WTC11 (cell line): Measurements from ENCODE around the gene CD163L1. TPM values are rescaled to one million over a fixed set of nuclear protein-coding genes. Genes with fewer than 3 reads are reported as not detected.

ENCODE experiments used
- ATAC-seq: fragments of 200-7000 bp; cut with Tn5 transposase; 2 replicates; pipeline ENCODE4 v1.10.0; 2021; ENCODE audit warnings: mild to moderate bottlenecking, moderate library complexity
- CTCF ChIA-PET: fragments of 300-600 bp; sonication (Branson Sonifier 250); formaldehyde crosslinking; loops from one replicate; lab custom pipeline; 2021; ENCODE audit warnings: antibody characterized with exemption; lab: Charles Lee
- POLR2A ChIA-PET: fragments of 350-600 bp; sonication (Branson Sonifier 250); formaldehyde crosslinking; loops from one replicate; lab custom pipeline; 2021; ENCODE audit warnings: antibody characterized with exemption; lab: Charles Lee
- DNase-seq: peaks from one replicate; pipeline ENCODE4 v3.0.0; 2021; ENCODE audit warnings: low spot score
- H3K27ac Mint-ChIP-seq: 2 replicates; pipeline ENCODE4 v1.8.0; 2021; ENCODE audit warnings: mixed read lengths
- H3K27me3 Mint-ChIP-seq: 2 replicates; pipeline ENCODE4 v1.8.0; 2021; ENCODE audit warnings: low read depth, mild to moderate bottlenecking, moderate library complexity, mixed read lengths
- H3K36me3 Mint-ChIP-seq: 2 replicates; pipeline ENCODE4 v1.8.0; 2021; ENCODE audit warnings: mixed read lengths
- H3K4me1 Mint-ChIP-seq: 2 replicates; pipeline ENCODE4 v1.8.0; 2022; ENCODE audit warnings: mixed read lengths
- H3K4me3 Mint-ChIP-seq: 2 replicates; pipeline ENCODE4 v1.8.0; 2021; ENCODE audit warnings: mild to moderate bottlenecking, moderate library complexity, mixed read lengths
- H3K9me3 Mint-ChIP-seq: 2 replicates; pipeline ENCODE4 v1.8.0; 2021; ENCODE audit warnings: mixed read lengths
- NR1H2 ChIP-seq: sonication (generic); formaldehyde crosslinking; IDR thresholded peaks from 2 replicates; pipeline ENCODE4 v1.9.0; 2021; ENCODE audit warnings: mild to moderate bottlenecking, moderate library complexity, missing genetic modification reagents
- total RNA-seq: library from RNA; stranded (reverse); gene quantifications from 3 replicates; pipeline ENCODE4 v1.2.3, GENCODE V29; 2021

Gene CD163L1
- total RNA-seq, 1 experiment from 2014 or later, result 0.26 TPM

DNA sequence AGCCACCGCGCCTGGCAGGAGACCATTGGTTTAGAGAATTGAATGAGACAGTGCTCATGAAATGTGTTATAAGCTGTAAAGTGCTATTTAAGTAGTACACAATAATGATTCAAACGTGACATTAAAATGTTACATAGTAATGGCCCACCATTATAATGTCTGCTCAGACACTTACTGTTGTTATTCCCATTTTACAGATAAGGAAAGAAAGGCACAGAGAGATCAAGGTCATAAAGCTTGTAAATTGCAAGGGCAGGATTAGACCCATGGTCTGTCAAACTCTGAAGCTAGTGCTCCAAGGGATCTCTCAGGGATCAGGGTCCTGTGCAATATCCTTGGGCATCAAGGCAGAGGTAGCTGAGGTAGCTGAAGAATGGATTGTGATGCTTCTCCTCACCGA is 133.9 kb downstream of the CD163L1 start:
- Mint-ChIP-seq H3K36me3 (no peaks in the 10 kb centered on the region), H3K9me3 (no peaks in the 10 kb centered on the region), H3K4me1 (peaks cover 3% of the 10 kb centered on the region; the same call in 1 of the 2 replicates), H3K27ac (no peak overlapping the region), H3K4me3 (no peak overlapping the region), H3K27me3 (no peaks in the 10 kb centered on the region)
- ChIA-PET POLR2A (no interaction called here), CTCF (no interaction called here)
- ATAC-seq, result no peak
- no peak for DNase-seq
- TF ChIP-seq NR1H2 (CRISPR knock-in tag), result no peak

Other genes starting within 250 kb of the CD163L1 start
- gene ACSM4, start 140.1 kb downstream of the CD163L1 start, total RNA-seq, result not detected in 3 replicates
- 0.77 to 1.1 TPM (median 0.96 TPM) in 3 replicates for gene CD163, start 59.6 kb upstream of the CD163L1 start, total RNA-seq
- not detected in 3 replicates for gene APOBEC1, start 221.8 kb upstream of the CD163L1 start, total RNA-seq